Measurements from ENCODE around the gene IFRD2.

Gene IFRD2

DNA sequence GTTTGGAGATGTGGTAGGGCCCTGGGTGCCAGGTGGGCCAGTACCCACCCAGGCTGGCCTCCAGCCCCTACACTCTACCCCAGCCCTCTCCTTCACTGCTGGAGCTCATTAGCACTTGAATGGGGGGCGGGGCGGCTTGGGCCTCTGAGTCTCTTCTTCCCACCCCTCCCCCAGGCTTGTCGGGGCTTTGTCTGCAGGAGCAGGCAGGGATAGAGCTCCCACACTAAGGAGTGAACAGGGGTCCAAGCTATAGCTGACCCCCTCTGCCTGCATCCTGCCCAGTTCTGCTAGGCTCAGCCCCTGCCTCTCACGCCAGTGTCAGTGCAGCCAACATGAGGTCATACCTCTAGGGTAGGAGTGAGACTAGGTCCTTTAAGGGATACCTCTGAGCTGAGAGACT is 51.1 kb downstream of the IFRD2 start:
- DNase-seq (ENCODE audit: low spot score in 2 of 2) (no peak), ATAC-seq (ENCODE audit: low read depth) (no peak)
- peak overlapping the region; percentile 86 for H3K27ac Mint-ChIP-seq
- H3K9me3 Mint-ChIP-seq, result no peaks in the 10 kb centered on the region
- H3K36me3 Mint-ChIP-seq, result peaks cover 8% of the 10 kb centered on the region
- peak overlapping the region; percentile 80 for H3K4me3 Mint-ChIP-seq
- no peaks in the 10 kb centered on the region for H3K27me3 Mint-ChIP-seq
- H3K4me1 Mint-ChIP-seq, result peaks cover 56% of the 10 kb centered on the region

DNA sequence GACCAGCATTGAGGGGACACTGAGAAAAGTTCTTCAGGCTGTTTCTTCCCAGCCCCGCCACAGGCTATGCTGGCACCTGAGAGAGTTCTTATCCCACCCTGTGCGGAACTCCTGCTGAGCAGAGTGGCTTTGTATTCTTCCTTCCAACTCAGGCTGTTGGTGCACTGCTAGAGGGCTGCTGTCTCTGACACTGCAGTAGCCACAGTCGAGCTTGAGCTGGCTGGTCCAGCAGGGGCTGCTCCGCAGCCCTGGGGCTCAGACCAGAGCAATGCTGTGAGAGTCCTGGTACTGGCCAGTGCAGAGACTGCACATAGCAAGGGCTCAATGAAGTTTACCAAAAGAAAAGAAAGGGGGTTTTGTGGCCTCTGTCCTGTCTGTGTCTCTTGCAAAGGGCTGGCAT is 52.6 kb downstream of the IFRD2 start:
- Mint-ChIP-seq H3K27me3 (no peaks in the 10 kb centered on the region), H3K4me3 (peak overlapping the region; percentile 99), H3K36me3 (peaks cover 8% of the 10 kb centered on the region), H3K27ac (peak overlapping the region; percentile 69), H3K9me3 (no peaks in the 10 kb centered on the region), H3K4me1 (peaks cover 54% of the 10 kb centered on the region)
- no peak for DNase-seq (ENCODE audit: low spot score in 2 of 2)
- ATAC-seq (ENCODE audit: low read depth), result no peak

DNA sequence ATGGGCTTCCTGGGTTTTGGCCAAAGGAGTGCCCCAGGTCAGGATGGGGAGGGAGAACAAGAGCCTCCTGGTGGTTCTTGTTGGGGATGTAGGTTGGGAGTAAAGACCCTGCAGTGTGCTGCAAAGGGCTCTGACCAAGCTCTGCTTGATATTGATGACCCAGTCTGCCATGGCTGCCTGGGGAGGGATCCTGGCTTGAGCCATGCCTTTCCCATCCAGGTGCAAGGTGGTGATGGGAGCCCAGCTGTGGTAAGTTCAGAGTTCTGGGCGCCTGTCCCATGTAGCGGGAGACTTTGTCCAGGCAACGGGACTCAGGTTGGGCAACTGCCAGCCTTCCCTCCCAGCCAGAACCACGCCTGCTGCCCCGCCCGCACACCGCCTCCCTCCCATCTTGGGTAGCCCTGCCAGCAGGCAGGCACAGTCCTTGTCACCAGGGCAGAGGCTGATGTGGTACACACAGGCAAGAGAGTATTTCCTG is 53.6 kb downstream of the IFRD2 start:
- Mint-ChIP-seq H3K9me3 (no peaks in the 10 kb centered on the region), H3K27me3 (no peaks in the 10 kb centered on the region), H3K4me1 (peaks cover 47% of the 10 kb centered on the region), H3K27ac (peak overlapping the region; percentile 24), H3K4me3 (peak overlapping the region; percentile 99), H3K36me3 (peaks cover 8% of the 10 kb centered on the region)
- ATAC-seq (ENCODE audit: low read depth) (no peak), DNase-seq (ENCODE audit: low spot score in 2 of 2) (no peak)

DNA sequence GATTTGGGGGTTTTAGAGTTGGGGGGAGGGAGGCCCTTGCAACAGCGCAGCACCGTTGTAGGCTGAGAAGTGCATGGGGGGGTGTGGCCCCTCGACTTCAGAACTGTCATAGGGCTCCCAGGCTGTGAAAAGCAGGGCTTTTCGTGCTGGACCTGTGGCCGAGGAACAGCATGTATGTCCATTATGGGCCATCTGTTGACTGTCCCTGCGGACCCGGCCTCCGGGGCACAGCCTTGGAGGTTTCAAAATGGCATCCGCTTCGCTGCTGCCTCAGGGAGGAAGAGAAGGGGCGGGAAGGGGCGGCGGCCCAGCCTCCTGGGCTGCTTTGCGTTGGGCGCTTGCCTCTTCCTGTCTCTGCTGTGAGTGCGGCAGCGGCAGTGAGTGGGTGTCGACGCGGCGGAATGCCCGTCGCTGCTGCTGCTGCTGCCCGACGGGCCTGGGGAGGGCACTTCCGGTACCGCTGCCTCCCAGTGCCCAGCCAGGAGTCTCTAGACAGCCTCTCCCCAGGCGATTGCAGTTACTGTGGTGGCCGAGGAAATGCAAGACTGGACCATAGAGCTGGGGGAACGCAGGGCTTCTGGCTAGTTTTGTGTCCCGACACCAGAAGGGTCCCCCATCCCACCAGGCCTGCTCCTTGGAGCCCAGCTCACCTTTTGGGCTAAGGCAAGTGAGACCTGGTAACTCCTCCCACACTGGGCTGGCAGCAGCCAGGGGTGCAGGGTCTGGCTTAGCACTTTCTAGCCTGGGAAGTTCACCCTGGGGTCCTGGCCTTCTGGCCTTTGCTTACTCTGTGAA is 54.3 kb downstream of the IFRD2 start:
- Mint-ChIP-seq H3K27ac (peak overlapping the region; percentile 94), H3K36me3 (peaks cover 8% of the 10 kb centered on the region), H3K4me1 (peaks cover 47% of the 10 kb centered on the region), H3K27me3 (no peaks in the 10 kb centered on the region), H3K4me3 (peak overlapping the region; percentile 99), H3K9me3 (no peaks in the 10 kb centered on the region)
- DNase-seq (ENCODE audit: low spot score in 2 of 2) (peak; percentile 71 to 73), ATAC-seq (ENCODE audit: low read depth) (peak; percentile 41)
